Activated CD4-positive, alpha-beta T cell treated with anti-CD3 and anti-CD28 coated beads for 4 hours (primary cell): ENCODE measurements around the gene BNC2.

Experiments
- DNase-seq, 2 donors: peaks; one replicate each; pipeline ENCODE4 v3.0.0-alpha.2; 2020

BNC2 gene

DNA sequence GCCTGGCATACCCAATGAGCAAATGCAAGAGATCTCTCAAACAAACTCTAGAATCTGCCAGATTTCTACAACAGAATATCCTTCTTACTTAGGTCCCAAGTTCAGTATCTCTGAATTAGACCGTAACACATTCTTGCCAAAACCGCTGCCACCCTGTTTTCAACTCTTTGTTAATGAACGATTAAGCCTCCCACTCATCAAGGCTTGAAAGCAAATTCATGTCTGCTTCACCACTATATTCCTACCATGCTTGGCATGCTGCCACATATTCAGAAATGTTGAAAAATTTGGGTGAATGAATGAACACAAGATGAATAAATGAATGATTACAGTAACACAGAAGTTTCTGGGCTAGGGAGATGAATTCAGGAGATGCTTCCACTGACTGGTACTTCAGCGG lies 119.9 kb downstream of the BNC2 start:
- no peak for DNase-seq

DNA sequence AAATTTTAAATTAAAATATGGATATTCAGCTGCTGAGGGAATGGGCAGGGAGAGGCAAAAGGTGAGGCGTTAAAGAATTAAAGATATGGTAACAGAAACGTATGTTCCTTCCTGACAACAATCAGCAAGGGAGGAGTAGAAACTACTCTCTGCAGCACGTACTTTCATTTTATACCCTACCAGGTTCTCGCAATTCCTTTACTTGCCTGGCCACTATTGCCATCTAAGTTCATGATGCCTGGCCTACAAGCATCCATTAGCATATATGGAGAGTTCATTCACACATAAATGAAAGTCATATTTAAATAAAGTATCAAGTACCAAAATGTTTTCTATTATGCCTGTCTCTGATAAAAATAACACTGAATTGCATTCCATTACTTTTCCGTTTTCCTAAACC lies 125.1 kb downstream of the BNC2 start:
- DNase-seq: no peak

DNA sequence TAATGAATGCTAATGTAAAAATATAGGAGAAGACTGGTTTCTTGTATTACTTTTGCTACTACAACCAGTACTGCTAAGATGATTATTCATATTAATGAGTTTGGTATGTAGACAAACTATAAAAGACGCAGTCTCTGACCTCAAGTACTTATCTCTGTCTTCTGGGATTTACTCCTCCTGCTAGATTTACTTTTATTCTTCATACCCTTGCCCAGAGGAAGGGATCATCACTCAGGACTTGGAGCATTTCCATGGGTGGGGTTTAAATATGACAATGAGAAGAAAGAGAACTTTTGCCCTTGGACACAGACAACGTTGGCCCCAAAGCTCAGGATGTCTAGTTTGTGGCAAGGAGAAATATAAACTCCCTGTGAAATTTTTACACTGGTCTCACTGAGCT lies 126.1 kb downstream of the BNC2 start:
- no peak for DNase-seq

DNA sequence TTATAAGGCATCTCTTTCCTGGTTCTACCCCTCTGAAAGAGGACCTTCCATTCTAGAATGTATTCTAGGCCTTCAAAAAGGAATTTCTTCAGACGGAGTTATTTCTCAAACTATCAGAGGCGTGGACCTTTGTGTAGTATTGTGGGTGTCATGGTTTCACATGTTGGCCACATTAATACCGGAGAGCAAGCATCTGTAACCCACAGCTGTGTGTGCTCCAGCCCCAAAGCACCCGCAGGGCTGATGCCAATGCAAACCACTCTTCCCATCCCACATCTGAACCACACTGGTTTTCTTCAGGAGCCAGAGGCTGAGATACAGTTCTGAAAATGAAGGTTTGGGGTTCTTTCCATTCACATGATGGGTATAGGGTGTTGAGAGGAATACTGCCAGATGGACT lies 127.1 kb downstream of the BNC2 start:
- DNase-seq: no peak

DNA sequence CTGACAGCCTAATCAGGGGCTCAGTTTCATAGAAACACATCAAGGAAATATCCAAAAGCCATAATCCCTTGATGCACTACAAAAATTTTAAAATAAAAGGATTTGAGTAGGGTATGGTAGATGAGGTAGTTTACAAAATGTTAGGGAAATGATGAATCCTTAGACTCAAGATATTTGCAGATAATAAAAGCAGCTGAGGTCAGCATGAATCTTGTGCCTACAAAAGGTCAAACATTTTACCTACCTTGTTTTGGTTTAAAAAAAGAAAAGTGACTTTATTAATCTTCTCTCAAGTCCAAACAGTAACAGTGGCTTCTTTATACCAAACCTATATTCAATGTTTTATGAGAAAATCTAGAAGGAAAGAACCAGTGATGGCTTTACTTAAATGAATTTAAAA lies 135.5 kb downstream of the BNC2 start:
- DNase-seq: no peak

DNA sequence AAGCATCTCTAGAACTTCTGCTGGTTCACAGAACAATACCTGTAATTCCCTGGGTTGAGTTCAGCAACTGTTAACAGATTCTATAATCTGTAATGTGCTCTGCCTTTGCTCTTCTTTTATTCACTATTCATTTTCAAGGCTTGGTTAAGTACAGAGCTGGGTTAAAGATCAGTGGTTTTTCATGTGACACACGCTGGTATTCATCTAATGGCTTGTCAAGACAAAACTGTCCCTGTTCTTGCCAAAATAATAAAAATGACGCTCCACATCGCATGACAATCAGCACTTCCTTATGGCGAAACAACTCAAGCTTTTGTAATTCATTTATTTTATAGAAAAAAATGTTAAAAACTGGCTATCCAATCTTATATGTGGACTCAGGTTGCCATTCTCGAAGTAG lies 137.9 kb downstream of the BNC2 start:
- DNase-seq: no peak

DNA sequence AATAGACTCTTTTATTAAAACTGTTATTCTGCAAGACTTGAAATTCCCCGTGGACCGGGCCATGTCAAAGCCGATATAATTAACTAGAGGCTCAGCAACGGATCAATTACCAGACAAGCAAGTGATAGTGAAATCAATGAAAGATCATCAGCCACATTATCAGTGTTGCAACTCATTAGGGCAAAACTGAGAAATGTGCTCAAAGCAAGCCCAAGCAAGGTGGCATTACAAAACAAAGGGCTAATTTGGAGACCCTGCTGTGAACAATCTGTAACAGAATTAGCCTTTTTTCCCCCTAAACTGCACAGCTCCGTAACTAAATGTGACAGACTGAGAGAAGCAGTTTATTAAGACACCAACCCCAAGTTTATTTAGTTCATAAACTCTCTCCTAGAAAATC lies 140.3 kb downstream of the BNC2 start:
- DNase-seq: no peak

DNA sequence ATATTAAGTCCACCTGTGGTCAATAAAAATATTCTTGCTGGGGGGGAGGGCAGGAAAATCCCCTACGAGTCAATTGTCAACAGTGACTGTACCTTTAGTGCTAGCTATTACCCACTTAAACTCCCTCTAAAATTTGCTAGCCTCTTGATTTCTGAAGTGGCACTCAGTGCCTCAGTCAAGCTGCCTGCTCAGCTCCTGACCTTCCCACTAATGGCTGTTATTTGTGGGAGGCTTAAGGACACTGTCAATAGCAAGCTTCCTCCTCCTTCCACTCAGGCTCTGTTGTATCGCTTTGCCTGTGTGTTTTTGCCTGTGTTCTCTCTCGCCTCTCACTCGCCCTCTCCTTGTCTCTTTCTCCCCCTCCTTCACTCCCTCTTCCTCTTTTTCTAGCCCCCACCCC lies 140.8 kb downstream of the BNC2 start:
- no peak for DNase-seq

DNA sequence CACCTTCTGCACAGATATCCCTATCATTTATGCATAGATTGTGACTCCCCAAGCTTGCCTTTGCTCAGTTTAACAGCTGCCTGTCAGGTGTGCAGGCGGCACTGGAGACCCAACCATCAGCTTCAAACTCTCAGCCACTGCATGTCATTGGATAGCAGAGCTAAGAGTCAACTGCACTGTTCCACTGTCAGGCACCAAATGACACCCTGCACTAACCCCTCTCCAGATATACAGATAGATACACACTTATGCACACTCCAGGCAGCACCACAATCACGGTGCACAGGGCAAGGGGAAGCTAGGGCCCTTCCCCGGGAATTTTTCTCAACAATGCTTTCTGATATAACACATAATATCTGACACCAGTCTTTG lies 142.3 kb downstream of the BNC2 start:
- no peak for DNase-seq

DNA sequence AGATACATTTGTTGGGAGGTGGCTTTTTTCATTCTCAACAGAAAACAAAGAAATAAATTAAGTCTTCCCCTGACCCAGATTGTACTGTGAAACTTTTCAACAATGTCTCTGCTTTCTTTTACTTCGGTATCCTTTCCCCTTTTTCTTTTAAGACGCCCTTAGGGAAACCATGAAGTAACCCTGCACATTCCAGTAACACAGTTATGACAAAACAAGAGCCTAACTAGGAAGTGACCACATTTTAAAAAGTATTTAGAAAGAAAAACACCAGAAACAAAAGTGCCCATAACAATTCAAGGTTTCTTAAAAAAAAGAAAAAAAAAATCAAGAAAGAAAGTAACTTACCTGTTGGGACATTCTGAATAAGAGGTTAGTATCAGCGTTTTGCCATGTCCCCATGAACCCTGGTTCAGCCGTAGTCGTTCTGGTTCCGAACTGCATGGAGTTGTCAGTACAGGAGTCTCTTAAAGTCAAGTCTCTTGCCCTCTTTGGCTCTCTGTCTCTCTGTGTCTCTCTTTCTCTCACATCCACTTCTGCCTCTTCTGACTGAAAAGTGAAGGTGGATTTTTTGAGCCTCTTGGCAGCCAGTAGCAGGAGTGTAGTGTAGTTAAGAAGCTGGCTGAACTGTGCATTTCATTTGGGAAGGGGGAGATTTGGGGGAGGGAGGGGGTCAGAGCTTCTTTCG lies 142.9 kb downstream of the BNC2 start:
- DNase-seq: no peak

DNA sequence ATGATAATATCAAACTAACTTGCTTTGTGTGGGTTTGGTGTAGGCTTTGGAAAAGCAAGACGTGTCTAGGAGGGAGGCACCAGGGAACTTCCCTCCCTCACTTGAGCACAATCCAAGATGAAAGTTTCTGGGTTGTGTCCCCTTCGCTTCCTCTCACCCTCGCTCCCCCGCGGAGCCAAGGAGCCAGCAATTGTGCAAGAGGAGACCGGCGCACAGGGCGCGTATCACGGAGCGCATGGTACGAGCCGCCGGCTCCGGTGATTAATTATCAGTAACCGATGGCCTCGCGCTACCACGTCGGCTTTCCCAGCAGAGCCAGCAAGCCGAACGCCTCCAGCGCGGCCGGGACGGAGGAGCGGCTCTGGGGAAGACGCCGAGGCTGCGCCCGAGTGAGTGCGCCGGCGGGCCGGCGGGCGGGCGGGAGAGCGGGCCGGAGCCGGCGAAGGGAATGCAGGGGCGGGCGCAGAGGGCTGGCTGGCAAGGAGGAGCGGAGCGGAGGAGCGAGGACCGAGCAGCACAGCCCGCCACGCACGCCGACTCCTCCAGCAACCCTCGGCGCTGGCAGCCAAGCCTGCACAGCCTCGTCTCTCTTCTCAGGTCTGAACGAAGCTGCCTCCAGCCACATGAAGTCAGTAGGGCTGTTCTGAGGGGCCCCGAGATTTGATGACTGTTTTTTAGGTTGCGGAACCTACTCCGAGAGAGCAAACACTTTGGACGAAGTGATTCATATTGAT lies 143.6 kb downstream of the BNC2 start:
- no peak for DNase-seq

DNA sequence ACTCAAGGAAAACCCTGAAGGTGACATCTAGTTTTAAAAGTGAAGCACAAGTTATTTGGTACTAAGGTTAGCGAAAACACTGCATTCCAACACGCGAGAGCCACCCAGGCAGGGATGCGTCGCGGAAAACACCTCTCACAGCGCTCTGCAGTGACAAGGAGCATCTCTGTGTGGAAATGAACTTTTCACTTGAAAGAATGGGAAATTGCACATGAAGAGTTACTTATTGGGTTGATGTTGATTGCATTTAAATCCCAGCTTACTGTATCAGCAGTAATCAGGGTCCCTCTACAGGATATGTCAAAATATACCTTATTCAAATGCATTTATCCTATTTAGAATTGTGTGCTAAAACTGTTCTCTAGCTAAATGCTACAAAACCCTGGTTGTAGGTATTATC lies 144.4 kb downstream of the BNC2 start:
- no peak for DNase-seq

DNA sequence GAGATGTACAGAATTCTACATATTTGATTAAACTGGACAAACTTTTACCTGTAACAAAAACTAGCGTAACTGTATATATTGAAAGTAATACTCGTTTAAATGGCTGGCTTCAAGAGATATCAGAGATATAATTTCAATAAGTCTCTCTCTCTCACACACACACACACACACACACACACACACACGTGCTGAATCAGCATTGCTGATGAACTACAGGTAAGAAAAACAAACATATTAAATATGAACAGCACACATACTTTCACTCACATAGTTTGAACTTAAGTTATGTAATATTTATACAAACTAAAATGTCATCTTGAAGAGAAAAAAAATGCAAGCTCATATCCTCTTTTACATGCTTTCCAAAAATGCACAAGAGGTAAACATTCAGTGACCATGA lies 145.4 kb downstream of the BNC2 start:
- no peak for DNase-seq

DNA sequence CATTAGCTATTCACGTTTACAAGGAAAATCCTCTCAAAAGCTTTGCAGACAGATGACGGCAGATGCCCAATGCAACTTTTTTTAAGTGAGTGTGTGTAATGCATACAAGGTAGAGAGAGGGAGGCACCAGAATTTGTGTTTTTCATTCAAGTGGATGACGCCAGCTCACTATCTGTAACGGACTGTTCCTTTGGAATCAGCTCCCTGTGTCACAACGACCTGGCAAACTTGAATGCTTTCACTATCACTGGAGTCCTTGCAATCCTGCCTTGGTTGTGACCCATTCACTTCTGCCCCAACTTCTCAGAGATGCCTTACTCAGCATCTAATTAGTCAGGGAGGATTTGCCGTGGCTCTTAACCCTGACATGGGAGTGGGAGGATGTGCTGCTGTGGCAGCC lies 148.5 kb downstream of the BNC2 start:
- DNase-seq: no peak

DNA sequence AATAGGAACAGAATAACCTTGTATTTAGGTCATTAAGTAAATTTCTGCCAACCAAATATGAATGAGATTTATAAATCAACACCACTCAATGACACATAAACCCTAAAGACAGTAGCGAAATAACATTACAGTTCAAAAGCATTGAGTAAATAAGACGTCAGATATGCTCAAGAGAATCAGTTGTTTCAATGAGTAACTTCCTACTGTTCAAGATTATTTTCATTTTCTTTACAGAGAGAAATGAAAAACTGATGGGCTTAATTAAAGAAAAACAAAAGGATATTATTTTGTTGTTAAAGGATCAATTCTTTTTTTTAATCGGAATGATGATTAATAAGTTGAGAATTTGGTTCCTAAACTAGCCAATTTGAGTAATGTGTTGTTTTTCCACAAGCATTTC lies 150.1 kb downstream of the BNC2 start:
- DNase-seq: no peak

DNA sequence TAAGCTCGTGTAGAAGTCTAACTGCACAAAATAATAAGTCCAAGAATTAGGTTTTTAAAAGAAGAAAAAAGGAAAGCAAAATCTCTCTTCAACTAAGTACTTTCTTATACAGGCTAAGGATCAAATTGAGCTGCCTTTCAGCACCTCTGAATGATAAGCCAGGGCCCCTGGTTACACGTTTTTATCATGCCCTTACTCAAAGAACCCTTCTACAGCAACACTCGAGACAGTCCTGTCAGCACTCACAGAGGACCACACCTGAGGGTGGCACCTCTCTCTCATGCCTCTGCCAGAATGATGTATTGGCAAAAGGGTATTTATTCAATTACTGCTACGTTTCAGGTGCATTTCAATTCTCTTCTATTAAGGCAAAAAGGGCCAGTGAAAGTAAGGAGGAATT lies 150.5 kb downstream of the BNC2 start:
- no peak for DNase-seq

DNA sequence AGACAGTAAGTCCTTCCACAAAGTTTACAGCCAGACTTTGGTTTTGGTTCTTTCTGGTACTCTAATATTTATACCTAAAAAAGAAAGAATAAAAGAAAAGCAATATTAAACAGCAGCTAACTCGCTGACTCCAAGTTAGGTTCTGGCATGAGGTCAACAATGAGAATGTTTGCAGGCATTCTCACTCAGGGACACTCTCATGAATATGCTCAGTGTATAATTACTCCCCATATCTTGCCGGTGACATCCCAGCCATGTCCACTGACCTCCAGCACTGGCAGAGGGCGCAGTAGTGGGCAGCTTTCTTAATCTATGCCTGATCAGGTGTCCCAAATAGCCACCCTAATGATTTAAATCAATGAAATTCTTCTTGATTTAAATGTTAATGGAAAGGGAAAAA lies 151.5 kb downstream of the BNC2 start:
- no peak for DNase-seq

DNA sequence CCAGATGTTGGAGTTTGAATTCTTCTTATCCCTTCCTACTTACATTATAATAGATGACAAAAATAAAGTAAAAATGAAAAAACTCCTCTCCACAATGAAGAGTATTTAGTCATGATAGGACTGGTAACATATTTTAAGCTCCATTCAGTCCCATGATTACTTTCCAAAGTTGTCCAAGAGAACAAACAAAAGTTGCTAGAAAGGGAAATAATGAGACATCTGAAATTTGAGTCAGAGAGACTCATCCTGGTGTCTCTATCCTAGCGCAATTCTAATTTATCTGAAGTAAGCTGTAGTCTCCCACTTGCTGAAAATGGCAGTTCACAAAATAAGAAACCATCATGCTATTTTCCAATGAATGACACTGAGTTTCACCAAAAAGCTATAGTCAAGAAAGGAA lies 152.2 kb downstream of the BNC2 start:
- no peak for DNase-seq

DNA sequence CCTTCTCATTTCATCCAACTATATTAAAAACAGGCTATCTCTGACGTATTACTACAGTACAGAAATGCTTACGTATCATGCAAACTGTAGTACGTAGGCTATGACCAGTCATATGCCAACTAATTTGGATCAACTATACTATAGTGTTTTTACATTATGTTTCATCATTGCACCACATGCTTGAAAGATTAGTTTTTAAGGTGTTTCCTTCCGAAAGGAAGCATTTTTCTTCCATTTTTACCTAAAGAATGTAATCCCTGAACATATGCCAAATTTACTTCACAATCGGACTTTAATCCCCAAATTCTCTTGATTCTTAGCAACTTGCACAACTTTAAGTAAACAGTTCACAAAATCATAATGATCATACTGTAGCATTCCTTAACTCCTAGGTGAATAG lies 153.9 kb downstream of the BNC2 start:
- no peak for DNase-seq

DNA sequence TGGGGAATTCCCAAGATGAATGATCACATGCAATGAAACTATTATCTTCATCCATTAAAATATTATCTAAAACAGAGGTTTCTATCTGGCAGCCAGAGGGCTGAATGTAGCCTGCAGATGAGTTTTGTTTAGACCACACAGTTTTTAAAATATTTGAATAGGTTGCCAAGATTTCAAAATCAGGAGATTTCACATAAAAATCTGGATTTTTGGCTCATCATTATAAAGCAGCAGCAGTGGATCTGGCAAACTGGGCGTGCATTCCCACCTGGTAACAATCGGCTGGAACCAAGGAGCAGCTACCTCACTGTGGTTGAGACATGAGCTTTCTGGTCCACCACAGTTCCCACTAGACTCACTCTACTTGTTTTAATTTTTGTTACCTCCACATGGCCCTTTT lies 155.1 kb downstream of the BNC2 start:
- no peak for DNase-seq

DNA sequence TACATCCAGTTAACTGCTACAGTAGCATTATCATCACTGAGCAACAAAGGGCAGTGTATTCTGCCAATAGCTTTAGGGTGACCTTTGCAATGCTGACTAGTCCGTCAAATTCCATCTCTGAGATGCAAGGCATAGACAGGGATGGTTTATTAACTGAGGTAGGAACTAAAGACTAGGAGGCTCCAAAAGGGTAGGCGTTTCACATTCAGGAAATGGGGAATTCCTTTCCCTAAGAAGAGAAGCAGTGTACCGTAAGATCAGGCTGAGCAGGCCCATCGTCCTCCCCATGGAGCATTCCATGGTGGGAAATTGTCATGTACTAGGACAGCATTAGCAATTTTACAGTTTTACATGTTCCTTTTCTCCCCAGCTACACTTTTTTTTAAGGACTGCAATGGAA lies 157.7 kb downstream of the BNC2 start:
- DNase-seq: no peak

DNA sequence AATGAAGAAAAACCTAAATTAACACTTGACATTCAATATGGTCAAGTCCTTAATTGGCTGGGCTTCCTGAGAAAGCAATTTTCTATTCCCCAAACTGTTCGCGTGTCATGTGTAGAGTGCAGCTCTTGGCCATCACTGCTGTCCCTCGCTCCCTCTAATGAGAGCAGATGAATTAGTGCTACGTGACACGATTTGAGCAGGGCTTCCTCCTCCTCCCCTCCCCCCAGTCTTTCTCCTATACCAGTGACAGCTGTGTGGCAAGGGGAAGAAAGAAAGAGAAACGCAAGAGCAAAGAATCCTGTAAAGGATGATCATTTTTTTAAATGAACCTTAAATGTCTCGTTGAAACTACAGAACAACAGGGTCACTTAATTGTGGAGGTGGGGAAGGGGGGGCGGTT lies 159.6 kb downstream of the BNC2 start:
- no peak for DNase-seq

DNA sequence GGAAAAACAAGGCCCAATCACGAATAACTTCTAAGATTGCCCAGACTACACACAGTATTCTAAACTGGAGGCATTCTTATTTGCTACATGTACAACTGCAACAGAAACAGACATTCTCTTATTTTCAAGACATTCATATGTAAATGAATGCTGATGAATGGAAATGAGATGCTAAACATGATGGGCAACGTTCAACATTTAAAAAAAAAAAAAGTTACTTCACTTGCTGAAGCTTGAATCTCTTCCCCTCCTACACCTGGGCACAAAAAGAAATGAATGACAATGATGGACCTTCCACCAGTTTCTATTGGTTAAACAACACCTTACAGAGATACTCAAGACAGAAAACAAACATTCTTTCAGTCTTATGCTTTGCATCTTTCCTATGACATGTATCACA lies 160.5 kb downstream of the BNC2 start:
- no peak for DNase-seq

DNA sequence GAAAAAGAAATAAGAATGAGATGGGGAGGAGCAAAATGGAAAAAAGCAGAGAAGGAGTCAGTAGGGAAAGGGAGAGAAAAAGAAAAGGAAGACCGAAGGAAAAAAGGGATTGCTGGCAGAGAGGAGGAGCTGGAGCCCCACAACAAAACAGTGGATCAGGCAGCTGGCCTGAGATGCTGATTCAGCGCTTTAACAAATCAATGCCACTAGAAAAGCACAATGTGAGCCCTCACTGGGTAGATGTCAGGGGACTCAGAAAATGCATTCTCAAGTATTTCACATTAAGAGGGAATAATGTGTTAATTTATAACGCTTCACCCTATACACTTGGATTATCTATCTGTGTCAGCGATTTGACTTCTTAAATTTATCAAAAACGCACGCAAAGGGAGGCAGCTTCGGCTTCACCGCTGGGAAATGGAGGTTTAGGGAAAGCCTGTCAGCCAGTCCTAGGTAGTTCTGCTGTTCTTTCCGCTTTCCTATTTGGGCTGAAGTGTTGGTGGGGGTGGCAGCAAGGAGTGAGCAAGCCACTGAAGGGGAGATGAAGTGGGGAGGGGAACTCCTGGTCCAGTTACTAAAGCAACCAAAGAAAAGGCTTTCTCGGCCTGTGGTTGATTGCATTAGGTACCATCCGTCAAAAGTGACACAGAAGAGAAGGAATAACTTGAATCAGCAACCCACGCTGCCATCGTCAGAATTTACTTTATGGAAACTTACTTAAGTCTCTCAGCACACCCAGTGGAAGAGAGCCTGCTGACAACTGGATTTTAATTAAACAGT lies 161.6 kb downstream of the BNC2 start:
- DNase-seq: no peak
